Sigmoid colon (tissue), 4 donors: Measurements from ENCODE around the gene FAM3C.

ENCODE experiments used
- EP300 ChIP-seq, 4 donors: sonication (generic); formaldehyde crosslinking; IDR thresholded peaks; one replicate each; pipeline ENCODE4 v1.6.1; 2017; ENCODE audit warnings: antibody characterized with exemption in 4 of 4
- POLR2A ChIP-seq, 2 donors: fragments of 450-650 bp; IDR thresholded peaks; one replicate each; pipeline ENCODE4 v1.6.1; 2016; ENCODE audit warnings: antibody characterized with exemption in 2 of 2, mild to moderate bottlenecking in 2 of 2, moderate library complexity in 2 of 2
- POLR2AphosphoS5 ChIP-seq, 4 donors: sonication (generic); formaldehyde crosslinking; IDR thresholded peaks; one replicate each; pipeline ENCODE4 v1.6.1; 2017; ENCODE audit warnings: antibody characterized with exemption in 4 of 4
- TF ChIP-seq, protein P1 (sequence below), 4 experiments: fragments of 450-650 bp in 3 of 4; fragments of 200-600 bp in 1 of 4; IDR thresholded peaks; one replicate each; pipeline ENCODE4 v1.5.1; 2016 to 2019; ENCODE audit warnings: antibody characterized with exemption in 4 of 4, mild to moderate bottlenecking in 3 of 4, moderate library complexity in 2 of 4

DNA sequence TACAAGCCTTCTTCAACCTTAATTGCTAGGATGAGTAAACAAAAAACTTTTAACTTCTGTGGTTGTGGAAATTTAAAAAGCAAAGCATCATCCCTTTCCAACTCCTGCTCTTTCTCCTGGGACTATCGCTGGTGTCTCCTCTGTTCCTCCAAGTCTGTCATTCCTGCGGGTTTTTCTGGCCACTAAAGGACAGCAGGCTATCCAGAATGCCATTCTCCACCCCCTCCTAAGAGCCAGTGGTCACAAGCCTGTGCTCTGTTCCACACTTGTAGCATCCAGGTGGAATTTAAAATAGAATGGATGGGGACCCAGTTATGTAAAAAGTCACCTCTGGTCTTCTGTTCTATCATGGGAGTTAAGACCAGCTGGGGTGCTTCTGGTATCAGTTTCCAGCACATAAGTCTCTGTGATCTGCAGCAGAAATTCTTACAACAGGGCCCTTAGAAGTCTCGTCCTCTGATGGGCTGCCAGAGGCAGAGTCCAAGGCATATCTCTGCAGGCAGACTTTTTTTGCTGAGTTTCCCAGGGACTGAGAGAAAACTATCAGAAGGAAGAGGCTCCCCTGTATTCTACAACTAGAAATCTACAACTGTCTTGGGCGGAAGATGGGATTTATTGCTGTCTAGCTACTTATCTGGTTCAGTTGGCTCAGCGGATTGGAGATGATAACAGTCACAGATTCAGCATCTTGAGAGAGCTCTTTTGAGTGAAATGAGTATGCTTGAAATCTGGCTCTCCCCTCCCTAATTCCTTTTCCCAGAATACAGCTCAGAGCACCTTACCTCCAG is 72.4 kb downstream of the FAM3C start:
- TF ChIP-seq, protein P1, sequence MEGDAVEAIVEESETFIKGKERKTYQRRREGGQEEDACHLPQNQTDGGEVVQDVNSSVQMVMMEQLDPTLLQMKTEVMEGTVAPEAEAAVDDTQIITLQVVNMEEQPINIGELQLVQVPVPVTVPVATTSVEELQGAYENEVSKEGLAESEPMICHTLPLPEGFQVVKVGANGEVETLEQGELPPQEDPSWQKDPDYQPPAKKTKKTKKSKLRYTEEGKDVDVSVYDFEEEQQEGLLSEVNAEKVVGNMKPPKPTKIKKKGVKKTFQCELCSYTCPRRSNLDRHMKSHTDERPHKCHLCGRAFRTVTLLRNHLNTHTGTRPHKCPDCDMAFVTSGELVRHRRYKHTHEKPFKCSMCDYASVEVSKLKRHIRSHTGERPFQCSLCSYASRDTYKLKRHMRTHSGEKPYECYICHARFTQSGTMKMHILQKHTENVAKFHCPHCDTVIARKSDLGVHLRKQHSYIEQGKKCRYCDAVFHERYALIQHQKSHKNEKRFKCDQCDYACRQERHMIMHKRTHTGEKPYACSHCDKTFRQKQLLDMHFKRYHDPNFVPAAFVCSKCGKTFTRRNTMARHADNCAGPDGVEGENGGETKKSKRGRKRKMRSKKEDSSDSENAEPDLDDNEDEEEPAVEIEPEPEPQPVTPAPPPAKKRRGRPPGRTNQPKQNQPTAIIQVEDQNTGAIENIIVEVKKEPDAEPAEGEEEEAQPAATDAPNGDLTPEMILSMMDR (IDR thresholded peaks at IDR 0.05): no peak
- TF ChIP-seq POLR2A (IDR thresholded peaks at IDR 0.05): no peak
- TF ChIP-seq POLR2AphosphoS5 (IDR thresholded peaks at IDR 0.05): no peak
- TF ChIP-seq EP300 (IDR thresholded peaks at IDR 0.05): no peak
